ENCODE data around the gene CUX1. TPM values are rescaled to one million over a fixed set of nuclear protein-coding genes. Genes with fewer than 3 reads are reported as not detected.
A peak's percentile ranks its signal among the peaks of the same experiment; 100 is the strongest.

Gene CUX1
- total and polyA plus RNA-seq, 2 of the 13 experiments (the other 11 are each of a cell fraction or from before 2014, with no cell fraction given) = 13.7 to 14.9 TPM

DNA sequence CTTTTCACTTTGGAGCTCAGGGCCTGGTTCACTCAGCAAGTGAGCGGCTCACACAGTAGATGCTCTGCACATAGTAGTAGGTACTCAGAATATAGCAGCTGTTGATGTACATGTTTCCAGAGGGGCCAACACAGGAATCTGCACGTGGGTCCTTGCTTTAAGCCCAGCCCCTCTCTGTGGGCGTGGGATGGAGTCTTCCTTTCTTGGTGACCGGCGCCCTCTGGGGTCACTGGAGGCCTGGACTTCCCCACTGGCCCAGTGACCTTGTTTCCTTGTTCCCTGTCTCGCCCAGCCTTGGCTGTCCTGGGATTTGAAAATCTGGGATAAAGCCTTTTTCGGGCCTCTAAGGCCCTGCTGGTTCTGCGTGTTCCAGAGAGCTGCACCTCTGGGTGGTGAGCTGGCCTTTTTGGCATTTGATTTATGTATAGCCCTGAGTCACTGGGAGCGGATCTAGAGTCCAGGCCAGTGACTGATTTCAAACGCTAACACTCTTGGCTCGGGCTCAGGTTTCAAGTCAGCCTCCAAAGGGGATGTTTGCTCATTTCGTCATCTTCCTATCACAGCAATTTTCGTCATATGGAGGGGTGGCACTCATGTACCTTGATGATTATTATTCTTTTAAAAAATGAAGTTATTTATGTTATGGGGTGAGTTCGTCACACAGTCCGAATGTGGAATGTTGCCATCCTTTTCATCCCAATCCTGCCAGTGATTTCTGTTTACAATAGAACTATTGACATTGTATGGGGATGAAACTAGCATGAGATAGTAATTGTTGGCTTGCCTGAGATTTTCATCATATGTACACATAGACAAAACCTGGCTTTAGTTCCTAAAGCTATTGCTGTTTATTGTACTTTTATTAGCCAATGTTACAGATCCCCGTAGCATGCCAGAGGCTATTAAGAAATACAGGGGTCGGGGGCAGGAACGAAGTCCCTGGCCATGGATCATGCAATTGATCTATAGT lies 65.5 kb downstream of the CUX1 start (continued):
- TF ChIP-seq ZFP41 (CRISPR knock-in tag; IDR thresholded peaks at IDR 0.05; ENCODE audit: borderline replicate concordance) (no peak), SMAD3 (CRISPR knock-in tag; IDR thresholded peaks at IDR 0.05) (no peak; the same call in 1 of the 2 replicates), ZBTB42 (CRISPR knock-in tag; IDR thresholded peaks at IDR 0.05) (no peak), GTF2F1 (IDR thresholded peaks at IDR 0.05; ENCODE audit: low read length) (no peak), ZNF274 (CRISPR knock-in tag; IDR thresholded peaks at IDR 0.05) (peak; percentile 63; the same call in 1 of the 2 replicates), HOXA9 (CRISPR knock-in tag; IDR thresholded peaks at IDR 0.05; ENCODE audit: borderline replicate concordance) (no peak), SYNCRIP (IDR thresholded peaks at IDR 0.05; ENCODE audit: insufficient read depth, low read depth, low read length) (no peak), ZNF367 (CRISPR knock-in tag; IDR thresholded peaks at IDR 0.05; ENCODE audit: borderline replicate concordance) (no peak), ZSCAN29 (CRISPR knock-in tag; conservative IDR thresholded peaks at IDR 0.05) (0 out of 2 replicates have a peak, but pooled peaks have one; percentile 50), MXD4 (CRISPR knock-in tag; IDR thresholded peaks at IDR 0.05) (peak; percentile 80), SRSF4 (IDR thresholded peaks at IDR 0.05; ENCODE audit: low read depth, low read length, poor library complexity, severe bottlenecking) (no peak), ATM (IDR thresholded peaks at IDR 0.05; ENCODE audit: borderline replicate concordance) (no peak), MXI1 (IDR thresholded peaks at IDR 0.05; ENCODE audit: borderline replicate concordance, low read depth, low read length) (peak; percentile 61; the same call in 1 of the 3 replicates), ZNF598 (CRISPR knock-in tag; IDR thresholded peaks at IDR 0.05; ENCODE audit: borderline replicate concordance) (peak; percentile 52; the same call in 1 of the 2 replicates), ZNF570 (CRISPR knock-in tag; IDR thresholded peaks at IDR 0.05; ENCODE audit: borderline replicate concordance) (no peak), SOX6 (IDR thresholded peaks at IDR 0.05) (no peak), SOX6 (CRISPR knock-in tag; IDR thresholded peaks at IDR 0.05) (peak; percentile 95)
- TF ChIP-seq, protein P1, sequence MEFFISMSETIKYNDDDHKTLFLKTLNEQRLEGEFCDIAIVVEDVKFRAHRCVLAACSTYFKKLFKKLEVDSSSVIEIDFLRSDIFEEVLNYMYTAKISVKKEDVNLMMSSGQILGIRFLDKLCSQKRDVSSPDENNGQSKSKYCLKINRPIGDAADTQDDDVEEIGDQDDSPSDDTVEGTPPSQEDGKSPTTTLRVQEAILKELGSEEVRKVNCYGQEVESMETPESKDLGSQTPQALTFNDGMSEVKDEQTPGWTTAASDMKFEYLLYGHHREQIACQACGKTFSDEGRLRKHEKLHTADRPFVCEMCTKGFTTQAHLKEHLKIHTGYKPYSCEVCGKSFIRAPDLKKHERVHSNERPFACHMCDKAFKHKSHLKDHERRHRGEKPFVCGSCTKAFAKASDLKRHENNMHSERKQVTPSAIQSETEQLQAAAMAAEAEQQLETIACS (CRISPR knock-in tag; IDR thresholded peaks at IDR 0.05) = no peak
- TF ChIP-seq, protein P2, sequence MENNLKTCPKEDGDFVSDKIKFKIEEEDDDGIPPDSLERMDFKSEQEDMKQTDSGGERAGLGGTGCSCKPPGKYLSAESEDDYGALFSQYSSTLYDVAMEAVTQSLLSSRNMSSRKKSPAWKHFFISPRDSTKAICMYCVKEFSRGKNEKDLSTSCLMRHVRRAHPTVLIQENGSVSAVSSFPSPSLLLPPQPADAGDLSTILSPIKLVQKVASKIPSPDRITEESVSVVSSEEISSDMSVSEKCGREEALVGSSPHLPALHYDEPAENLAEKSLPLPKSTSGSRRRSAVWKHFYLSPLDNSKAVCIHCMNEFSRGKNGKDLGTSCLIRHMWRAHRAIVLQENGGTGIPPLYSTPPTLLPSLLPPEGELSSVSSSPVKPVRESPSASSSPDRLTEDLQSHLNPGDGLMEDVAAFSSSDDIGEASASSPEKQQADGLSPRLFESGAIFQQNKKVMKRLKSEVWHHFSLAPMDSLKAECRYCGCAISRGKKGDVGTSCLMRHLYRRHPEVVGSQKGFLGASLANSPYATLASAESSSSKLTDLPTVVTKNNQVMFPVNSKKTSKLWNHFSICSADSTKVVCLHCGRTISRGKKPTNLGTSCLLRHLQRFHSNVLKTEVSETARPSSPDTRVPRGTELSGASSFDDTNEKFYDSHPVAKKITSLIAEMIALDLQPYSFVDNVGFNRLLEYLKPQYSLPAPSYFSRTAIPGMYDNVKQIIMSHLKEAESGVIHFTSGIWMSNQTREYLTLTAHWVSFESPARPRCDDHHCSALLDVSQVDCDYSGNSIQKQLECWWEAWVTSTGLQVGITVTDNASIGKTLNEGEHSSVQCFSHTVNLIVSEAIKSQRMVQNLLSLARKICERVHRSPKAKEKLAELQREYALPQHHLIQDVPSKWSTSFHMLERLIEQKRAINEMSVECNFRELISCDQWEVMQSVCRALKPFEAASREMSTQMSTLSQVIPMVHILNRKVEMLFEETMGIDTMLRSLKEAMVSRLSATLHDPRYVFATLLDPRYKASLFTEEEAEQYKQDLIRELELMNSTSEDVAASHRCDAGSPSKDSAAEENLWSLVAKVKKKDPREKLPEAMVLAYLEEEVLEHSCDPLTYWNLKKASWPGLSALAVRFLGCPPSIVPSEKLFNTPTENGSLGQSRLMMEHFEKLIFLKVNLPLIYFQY (CRISPR knock-in tag; IDR thresholded peaks at IDR 0.05; ENCODE audit: borderline replicate concordance) = 0 out of 2 replicates have a peak, but pooled peaks have one; percentile 27
- TF ChIP-seq, protein P3, sequence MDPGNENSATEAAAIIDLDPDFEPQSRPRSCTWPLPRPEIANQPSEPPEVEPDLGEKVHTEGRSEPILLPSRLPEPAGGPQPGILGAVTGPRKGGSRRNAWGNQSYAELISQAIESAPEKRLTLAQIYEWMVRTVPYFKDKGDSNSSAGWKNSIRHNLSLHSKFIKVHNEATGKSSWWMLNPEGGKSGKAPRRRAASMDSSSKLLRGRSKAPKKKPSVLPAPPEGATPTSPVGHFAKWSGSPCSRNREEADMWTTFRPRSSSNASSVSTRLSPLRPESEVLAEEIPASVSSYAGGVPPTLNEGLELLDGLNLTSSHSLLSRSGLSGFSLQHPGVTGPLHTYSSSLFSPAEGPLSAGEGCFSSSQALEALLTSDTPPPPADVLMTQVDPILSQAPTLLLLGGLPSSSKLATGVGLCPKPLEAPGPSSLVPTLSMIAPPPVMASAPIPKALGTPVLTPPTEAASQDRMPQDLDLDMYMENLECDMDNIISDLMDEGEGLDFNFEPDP (CRISPR knock-in tag; conservative IDR thresholded peaks at IDR 0.05) = no peak
- TF ChIP-seq, protein P4, sequence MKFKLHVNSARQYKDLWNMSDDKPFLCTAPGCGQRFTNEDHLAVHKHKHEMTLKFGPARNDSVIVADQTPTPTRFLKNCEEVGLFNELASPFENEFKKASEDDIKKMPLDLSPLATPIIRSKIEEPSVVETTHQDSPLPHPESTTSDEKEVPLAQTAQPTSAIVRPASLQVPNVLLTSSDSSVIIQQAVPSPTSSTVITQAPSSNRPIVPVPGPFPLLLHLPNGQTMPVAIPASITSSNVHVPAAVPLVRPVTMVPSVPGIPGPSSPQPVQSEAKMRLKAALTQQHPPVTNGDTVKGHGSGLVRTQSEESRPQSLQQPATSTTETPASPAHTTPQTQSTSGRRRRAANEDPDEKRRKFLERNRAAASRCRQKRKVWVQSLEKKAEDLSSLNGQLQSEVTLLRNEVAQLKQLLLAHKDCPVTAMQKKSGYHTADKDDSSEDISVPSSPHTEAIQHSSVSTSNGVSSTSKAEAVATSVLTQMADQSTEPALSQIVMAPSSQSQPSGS (CRISPR knock-in tag; IDR thresholded peaks at IDR 0.05) = peak; percentile 75
